Neuronal stem cell (in vitro differentiated cells): ENCODE results near the gene OXLD1.
"Not testable (repeated sequence)": the region's sequence is repeated elsewhere in the genome, so short reads cannot be mapped to it uniquely, and the experiment has no call there.

Source experiments
- DNase-seq: peaks from one replicate; pipeline ENCODE4 v3.0.0-alpha.2; 2013; ENCODE audit warnings: low spot score
- H2AFZ ChIP-seq: one replicate; pipeline ENCODE4 v1.6.1; 2013; ENCODE audit warnings: mild to moderate bottlenecking, low read length, inconsistent platforms
- H2AK5ac ChIP-seq: 2 replicates; pipeline ENCODE4 v1.6.1; 2013; ENCODE audit warnings: low read depth, mild to moderate bottlenecking, inconsistent platforms, low read length, moderate library complexity, mixed read lengths
- H2BK120ac ChIP-seq: 2 replicates; pipeline ENCODE4 v1.6.1; 2013; ENCODE audit warnings: low read depth, mild to moderate bottlenecking, inconsistent platforms, low read length, moderate library complexity, mixed read lengths
- H2BK12ac ChIP-seq: one replicate; pipeline ENCODE4 v1.6.1; 2013; ENCODE audit warnings: low read length, inconsistent platforms
- H2BK15ac ChIP-seq: 2 replicates; pipeline ENCODE4 v1.6.1; 2013; ENCODE audit warnings: mild to moderate bottlenecking, low read length, inconsistent platforms, mixed read lengths
- H2BK5ac ChIP-seq: one replicate; pipeline ENCODE4 v1.6.1; 2013; ENCODE audit warnings: inconsistent platforms, mild to moderate bottlenecking, low read length, moderate library complexity
- H3K14ac ChIP-seq: one replicate; pipeline ENCODE4 v1.6.1; 2013; ENCODE audit warnings: low read length, inconsistent platforms
- H3K18ac ChIP-seq: 2 replicates; pipeline ENCODE4 v1.6.1; 2013; ENCODE audit warnings: low read length, inconsistent platforms
- H3K23ac ChIP-seq: 2 replicates; pipeline ENCODE4 v1.6.1; 2013; ENCODE audit warnings: low read depth, mild to moderate bottlenecking, mixed read lengths, low read length, inconsistent platforms; ENCODE audit not compliant: poor library complexity
- H3K27ac ChIP-seq: replicated peaks from 3 replicates; pipeline ENCODE4 v1.5.1; 2013; ENCODE audit warnings: low read length, inconsistent platforms
- H3K27me3 ChIP-seq, 3 experiments: 2 replicates each; pipeline ENCODE4 v1.6.1; 2013; ENCODE audit warnings: low read length in 3 of 3, mild to moderate bottlenecking in 2 of 3, inconsistent platforms in 1 of 3, low read depth in 1 of 3, mixed read lengths in 1 of 3, moderate library complexity in 1 of 3; ENCODE audit not compliant: control insufficient read depth in 3 of 3, insufficient read depth in 3 of 3
- H3K36me3 ChIP-seq, 2 donors: replicated peaks in 1 of 2; 2 replicates each; pipeline ENCODE4 v1.6.1; 2013; ENCODE audit warnings: low read length in 2 of 2; ENCODE audit not compliant: control insufficient read depth in 2 of 2, insufficient read depth in 2 of 2
- H3K4ac ChIP-seq: 2 replicates; pipeline ENCODE4 v1.6.1; 2013; ENCODE audit warnings: inconsistent platforms, mild to moderate bottlenecking, low read length, moderate library complexity
- H3K4me1 ChIP-seq, 2 donors: 1 replicate in 1 of 2; 2 replicates in 1 of 2; pipeline ENCODE4 v1.6.1; 2013; ENCODE audit warnings: low read length in 2 of 2, low read depth in 1 of 2; ENCODE audit not compliant: control insufficient read depth in 2 of 2, insufficient read depth in 1 of 2
- H3K4me2 ChIP-seq: one replicate; pipeline ENCODE4 v1.6.1; 2013; ENCODE audit warnings: mild to moderate bottlenecking, low read length, inconsistent platforms; ENCODE audit not compliant: insufficient read depth, poor library complexity, severe bottlenecking
- H3K4me3 ChIP-seq, 2 donors: 2 replicates each; pipeline ENCODE4 v1.5.1; 2013; ENCODE audit warnings: low read length in 2 of 2, mild to moderate bottlenecking in 2 of 2, inconsistent platforms in 1 of 2, moderate library complexity in 1 of 2
- H3K79me1 ChIP-seq: one replicate; pipeline ENCODE4 v1.6.1; 2013; ENCODE audit warnings: low read depth, mild to moderate bottlenecking, inconsistent platforms, low read length, moderate library complexity
- H3K9ac ChIP-seq: one replicate; pipeline ENCODE4 v1.6.1; 2013; ENCODE audit warnings: mild to moderate bottlenecking, low read depth, low read length, inconsistent platforms; ENCODE audit not compliant: poor library complexity
- H3K9me3 ChIP-seq, 2 donors: replicated peaks in 1 of 2; 2 replicates each; pipeline versions ENCODE3 to v1.6.1; 2013; ENCODE audit warnings: low read length in 2 of 2, mild to moderate bottlenecking in 2 of 2, inconsistent platforms in 1 of 2, low read depth in 1 of 2, mixed read lengths in 1 of 2, moderate library complexity in 1 of 2; ENCODE audit not compliant: control insufficient read depth in 2 of 2, insufficient read depth in 1 of 2
- H4K8ac ChIP-seq: one replicate; pipeline ENCODE4 v1.6.1; 2013; ENCODE audit warnings: low read depth, mild to moderate bottlenecking, inconsistent platforms, low read length, moderate library complexity
- H4K91ac ChIP-seq: one replicate; pipeline ENCODE4 v1.6.1; 2013; ENCODE audit warnings: low read length, low read depth, mild to moderate bottlenecking, inconsistent platforms; ENCODE audit not compliant: poor library complexity
- WGBS, 2 donors: extraction: QIAGEN DNeasy Blood & Tissue Kit; methylation state at CpG; one replicate each; pipeline ENCODE4 v1.1.7; 2013; ENCODE audit warnings: missing lambda C conversion rate in 2 of 2, mixed read lengths in 1 of 2; ENCODE audit not compliant: insufficient read length in 2 of 2, insufficient replicate concordance in 1 of 2; ENCODE audit errors: extremely low coverage in 2 of 2; 5-methylcytosine and 5-hydroxymethylcytosine counted together

The OXLD1 gene

GRCh38 chr17:81675515-81676221 lies 9.3 kb upstream of the OXLD1 start:
- H2BK12ac ChIP-seq, H4K91ac ChIP-seq, H2BK5ac ChIP-seq, H3K18ac ChIP-seq, DNase-seq, H3K23ac ChIP-seq, H3K4me1 ChIP-seq, H3K27ac ChIP-seq, H3K4me3 ChIP-seq, H3K4me2 ChIP-seq, H2AFZ ChIP-seq, H3K4ac ChIP-seq, H4K8ac ChIP-seq, H3K14ac ChIP-seq, H2AK5ac ChIP-seq, H2BK15ac ChIP-seq, H2BK120ac ChIP-seq, H3K27me3 ChIP-seq, H3K9me3 ChIP-seq: not testable (repeated sequence)
- Histone ChIP-seq H3K9ac (peak overlapping the region; percentile 24), H3K36me3 (peaks cover 32 to 62% of the 10 kb centered on the region in 2 donors), H3K79me1 (peaks cover 11% of the 10 kb centered on the region)
- WGBS, 2 donors = no CpG with 5 or more reads among the region's 18 CpGs

GRCh38 chr17:81673561-81674258 lies 7.3 kb upstream of the OXLD1 start:
- H3K36me3 ChIP-seq = peaks cover 44 to 69% of the 10 kb centered on the region in 2 donors
- H3K23ac ChIP-seq = no peak overlapping the region

GRCh38 chr17:81672954-81673353 lies 6.5 kb upstream of the OXLD1 start:
- peaks cover 12% of the 10 kb centered on the region for H3K79me1 ChIP-seq
- H3K4ac ChIP-seq = no peak overlapping the region
- no peak overlapping the region for H3K27ac ChIP-seq
- H2BK15ac ChIP-seq = no peak overlapping the region
- no peak overlapping the region for H3K4me3 ChIP-seq
- H2AK5ac ChIP-seq = no peak overlapping the region
- WGBS, 2 donors = no CpG with 5 or more reads among the region's 16 CpGs
- H2BK5ac ChIP-seq = no peak overlapping the region
- H3K27me3 ChIP-seq = no peaks in the 10 kb centered on the region
- H3K36me3 ChIP-seq = peaks cover 51 to 76% of the 10 kb centered on the region in 2 donors
- no peak overlapping the region for H3K18ac ChIP-seq
- H2AFZ ChIP-seq = no peak overlapping the region
- H4K91ac ChIP-seq = no peak overlapping the region
- no peak overlapping the region for H2BK120ac ChIP-seq
- H3K9ac ChIP-seq = no peak overlapping the region
- no peak overlapping the region for H4K8ac ChIP-seq
- no peak for DNase-seq
- no peaks in the 10 kb centered on the region for H3K9me3 ChIP-seq
- peaks cover 0 to 3% of the 10 kb centered on the region in 2 donors for H3K4me1 ChIP-seq
- no peak overlapping the region for H3K23ac ChIP-seq
- no peak overlapping the region for H2BK12ac ChIP-seq
- H3K4me2 ChIP-seq = no peak overlapping the region
- H3K14ac ChIP-seq = no peak overlapping the region

More at GRCh38 chr17:81673561-81674258, 7.3 kb upstream of the OXLD1 start:
- Histone ChIP-seq H3K79me1 (peaks cover 11% of the 10 kb centered on the region), H2BK5ac (no peak overlapping the region), H3K4me2 (no peak overlapping the region), H2AK5ac (no peak overlapping the region), H3K27me3 (no peaks in the 10 kb centered on the region), H3K18ac (no peak overlapping the region), H3K4me1 (no peaks in the 10 kb centered on the region), H2BK12ac (no peak overlapping the region), H3K14ac (no peak overlapping the region), H3K27ac (no peak overlapping the region), H2AFZ (no peak overlapping the region), H3K4me3 (no peak overlapping the region), H2BK15ac (no peak overlapping the region), H3K9me3 (no peaks in the 10 kb centered on the region), H2BK120ac (no peak overlapping the region), H3K4ac (no peak overlapping the region), H3K9ac (peak overlapping the region; percentile 44), H4K8ac (no peak overlapping the region), H4K91ac (no peak overlapping the region)
- no peak for DNase-seq
- no CpG with 5 or more reads among the region's 18 CpGs for WGBS, 2 donors

GRCh38 chr17:81672504-81672903 lies 6.1 kb upstream of the OXLD1 start:
- Histone ChIP-seq H3K27me3 (no peaks in the 10 kb centered on the region), H3K4me1 (peaks cover 3 to 5% of the 10 kb centered on the region in 2 donors), H3K9me3 (no peaks in the 10 kb centered on the region), H3K79me1 (peaks cover 16% of the 10 kb centered on the region), H3K27ac (no peak overlapping the region), H3K4me2 (no peak overlapping the region), H2BK5ac (no peak overlapping the region), H4K8ac (no peak overlapping the region), H2BK12ac (no peak overlapping the region), H2AFZ (no peak overlapping the region), H3K23ac (peak overlapping the region; percentile 43), H2BK15ac (no peak overlapping the region), H3K4me3 (no peak overlapping the region), H3K4ac (no peak overlapping the region), H3K14ac (no peak overlapping the region), H3K9ac (no peak overlapping the region), H2BK120ac (no peak overlapping the region), H3K18ac (no peak overlapping the region), H3K36me3 (peaks cover 54 to 81% of the 10 kb centered on the region in 2 donors), H2AK5ac (no peak overlapping the region), H4K91ac (no peak overlapping the region)
- DNase-seq = no peak
- no CpG with 5 or more reads among the region's 18 CpGs for WGBS, 2 donors
